ENCODE measurements around the gene UCP3.
A peak's percentile ranks its signal among the peaks of the same experiment; 100 is the strongest.

The UCP3 gene

DNA sequence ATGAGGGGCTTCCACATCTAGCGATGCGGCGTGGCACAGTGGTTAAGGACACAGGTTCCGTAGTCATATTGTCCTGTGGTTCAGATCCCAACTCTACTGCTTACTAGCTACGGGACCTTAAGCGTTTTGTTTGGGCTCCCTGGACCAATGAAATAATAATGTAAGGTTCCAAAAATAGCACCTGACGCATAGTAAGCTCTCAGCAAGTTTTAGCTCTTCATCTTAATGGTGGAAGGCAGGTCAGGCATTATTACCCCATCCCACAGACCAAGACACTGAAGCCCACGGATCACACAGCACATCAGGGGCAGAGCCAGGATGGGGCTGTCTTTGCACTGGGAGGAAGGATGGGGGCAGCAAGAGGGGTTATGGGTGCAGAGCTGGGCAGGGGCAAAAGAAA, 45.0 kb downstream of the UCP3 start:
- TF ChIP-seq, protein P1, sequence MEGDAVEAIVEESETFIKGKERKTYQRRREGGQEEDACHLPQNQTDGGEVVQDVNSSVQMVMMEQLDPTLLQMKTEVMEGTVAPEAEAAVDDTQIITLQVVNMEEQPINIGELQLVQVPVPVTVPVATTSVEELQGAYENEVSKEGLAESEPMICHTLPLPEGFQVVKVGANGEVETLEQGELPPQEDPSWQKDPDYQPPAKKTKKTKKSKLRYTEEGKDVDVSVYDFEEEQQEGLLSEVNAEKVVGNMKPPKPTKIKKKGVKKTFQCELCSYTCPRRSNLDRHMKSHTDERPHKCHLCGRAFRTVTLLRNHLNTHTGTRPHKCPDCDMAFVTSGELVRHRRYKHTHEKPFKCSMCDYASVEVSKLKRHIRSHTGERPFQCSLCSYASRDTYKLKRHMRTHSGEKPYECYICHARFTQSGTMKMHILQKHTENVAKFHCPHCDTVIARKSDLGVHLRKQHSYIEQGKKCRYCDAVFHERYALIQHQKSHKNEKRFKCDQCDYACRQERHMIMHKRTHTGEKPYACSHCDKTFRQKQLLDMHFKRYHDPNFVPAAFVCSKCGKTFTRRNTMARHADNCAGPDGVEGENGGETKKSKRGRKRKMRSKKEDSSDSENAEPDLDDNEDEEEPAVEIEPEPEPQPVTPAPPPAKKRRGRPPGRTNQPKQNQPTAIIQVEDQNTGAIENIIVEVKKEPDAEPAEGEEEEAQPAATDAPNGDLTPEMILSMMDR (IDR thresholded peaks at IDR 0.05; ENCODE audit: low read depth, low read length), result no peak
- DNase-seq (ENCODE audit: low read depth in 2 of 2), result no peak
- H3K4me3 ChIP-seq (replicated peaks in 1 of 2; ENCODE audit: low read depth in 2 of 2, low read length in 2 of 2), result no peak overlapping the region

DNA sequence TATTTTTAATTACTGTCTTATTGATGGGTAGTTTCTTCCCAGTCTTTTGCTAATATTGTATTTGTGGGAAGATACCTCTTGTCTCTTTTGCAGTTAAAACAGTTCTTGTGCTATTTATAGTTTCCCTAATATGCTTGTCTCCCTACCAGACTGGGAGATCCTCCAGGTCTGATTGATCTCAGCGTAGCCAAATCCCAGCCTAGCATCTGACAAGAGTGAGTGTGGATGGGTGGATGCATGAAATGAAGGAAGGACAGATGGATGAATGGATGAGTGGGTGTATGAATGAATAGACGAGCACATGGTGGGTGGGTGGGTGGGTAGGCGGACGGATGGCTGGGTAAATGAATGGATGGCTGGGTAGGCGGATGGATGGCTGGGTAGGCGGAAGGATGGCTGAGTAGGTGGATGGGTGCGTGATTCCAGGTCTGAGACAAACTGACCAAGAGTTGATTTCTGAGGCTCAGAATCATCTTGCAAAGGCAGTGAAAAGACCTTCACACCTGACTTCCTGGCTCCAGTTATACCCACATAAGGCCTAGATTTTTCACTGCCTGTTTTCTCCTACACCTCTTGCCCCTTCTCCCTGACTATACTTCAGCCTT, 46.7 kb downstream of the UCP3 start:
- TF ChIP-seq, protein P1 (IDR thresholded peaks at IDR 0.05; ENCODE audit: low read depth, low read length), result no peak
- no peak for DNase-seq (ENCODE audit: low read depth in 2 of 2)
- no peak overlapping the region for H3K4me3 ChIP-seq (replicated peaks in 1 of 2; ENCODE audit: low read depth in 2 of 2, low read length in 2 of 2)

DNA sequence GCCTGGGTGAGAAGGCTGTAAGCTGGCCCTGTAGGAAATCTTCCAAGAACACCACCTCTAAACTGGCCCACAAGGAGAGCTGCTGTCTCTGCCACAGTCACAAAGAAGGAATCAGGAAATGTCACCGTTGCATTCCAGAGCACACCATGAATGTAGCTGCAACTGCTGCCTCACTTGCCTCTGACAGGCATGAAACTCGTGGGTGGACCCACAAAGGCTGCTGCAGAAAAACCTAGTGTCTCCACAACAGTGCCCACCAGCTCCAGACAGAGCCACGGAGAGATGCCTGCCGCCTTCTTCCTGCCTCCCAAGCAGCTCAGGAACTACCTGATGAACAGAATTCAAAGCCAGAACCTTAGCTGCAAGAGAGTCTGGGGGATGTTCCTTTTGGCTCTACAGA, 47.6 kb downstream of the UCP3 start:
- DNase-seq (ENCODE audit: low read depth in 2 of 2), result peak in 1 of 2 donors; percentile 27
- no peak overlapping the region for H3K4me3 ChIP-seq (replicated peaks in 1 of 2; ENCODE audit: low read depth in 2 of 2, low read length in 2 of 2)
- TF ChIP-seq, protein P1 (IDR thresholded peaks at IDR 0.05; ENCODE audit: low read depth, low read length), result no peak

DNA sequence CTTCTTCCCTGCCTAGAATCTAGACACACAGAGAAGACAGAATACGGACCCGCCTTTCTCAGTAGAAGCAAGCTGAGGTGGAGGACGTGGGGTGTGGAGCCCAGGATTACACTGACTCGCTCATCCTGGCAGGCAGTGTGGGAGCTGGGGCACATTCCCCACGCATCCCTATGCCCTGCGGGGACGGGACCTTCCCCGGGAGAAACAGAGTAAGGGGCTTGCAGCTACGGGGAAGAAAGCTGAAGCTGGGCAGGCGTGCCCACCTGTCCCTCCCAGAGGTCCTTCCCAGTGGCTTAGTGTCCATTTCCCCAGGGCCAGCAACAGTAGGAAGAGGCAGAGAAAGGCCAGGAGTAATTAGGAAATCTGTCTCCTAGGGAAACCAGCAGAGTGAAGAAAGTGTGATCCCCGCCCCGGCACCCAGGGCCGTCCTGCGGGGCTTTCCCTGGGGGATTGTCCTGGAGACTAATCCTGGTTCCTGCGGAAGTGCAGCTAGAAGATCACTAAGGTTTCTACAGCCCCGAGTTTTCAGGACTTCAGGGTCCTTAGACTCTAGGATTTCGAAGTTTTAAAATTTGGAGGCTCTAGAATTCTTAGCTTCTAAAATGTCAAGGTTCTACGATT, 50.3 kb downstream of the UCP3 start:
- TF ChIP-seq, protein P1 (IDR thresholded peaks at IDR 0.05; ENCODE audit: low read depth, low read length), result no peak
- H3K4me3 ChIP-seq (replicated peaks in 1 of 2; ENCODE audit: low read depth in 2 of 2, low read length in 2 of 2), result no peak overlapping the region
- no peak for DNase-seq (ENCODE audit: low read depth in 2 of 2)

DNA sequence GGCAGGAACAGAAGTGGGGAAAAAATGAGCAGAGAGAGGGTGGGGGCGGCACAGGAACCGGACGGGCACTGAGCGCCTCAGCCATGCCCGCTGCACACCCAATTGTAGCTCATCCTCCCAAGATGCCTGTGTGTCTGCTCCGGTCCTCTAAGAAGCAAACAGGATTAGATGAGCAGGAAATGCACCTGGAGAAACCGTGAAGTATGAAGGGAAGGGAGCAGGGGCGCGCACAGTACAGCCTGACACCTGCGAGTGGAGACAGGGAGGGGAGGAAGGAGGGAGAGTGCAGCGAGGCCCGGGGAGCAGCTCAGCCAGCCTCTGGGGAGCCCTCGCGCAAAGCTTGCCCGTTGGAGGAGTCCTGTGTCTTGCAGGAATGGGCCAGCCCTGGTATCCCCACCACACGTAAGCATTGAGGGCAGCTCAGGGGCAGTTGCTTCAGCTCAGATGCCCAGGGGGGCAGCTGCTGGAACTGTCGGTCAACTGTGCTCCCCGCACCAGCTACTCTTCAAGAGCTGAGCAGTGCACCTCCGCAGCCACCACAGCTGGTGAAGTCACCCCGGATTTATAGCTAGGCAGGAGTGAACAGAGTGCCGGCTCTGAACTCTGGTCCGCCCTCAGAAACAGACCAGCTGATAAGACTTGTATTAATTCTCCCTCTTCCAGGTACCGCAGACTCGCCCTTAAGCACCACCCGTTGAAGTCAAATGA, 51.1 kb downstream of the UCP3 start:
- TF ChIP-seq, protein P1 (IDR thresholded peaks at IDR 0.05; ENCODE audit: low read depth, low read length), result no peak
- DNase-seq (ENCODE audit: low read depth in 2 of 2), result no peak
- no peak overlapping the region for H3K4me3 ChIP-seq (replicated peaks in 1 of 2; ENCODE audit: low read depth in 2 of 2, low read length in 2 of 2)

DNA sequence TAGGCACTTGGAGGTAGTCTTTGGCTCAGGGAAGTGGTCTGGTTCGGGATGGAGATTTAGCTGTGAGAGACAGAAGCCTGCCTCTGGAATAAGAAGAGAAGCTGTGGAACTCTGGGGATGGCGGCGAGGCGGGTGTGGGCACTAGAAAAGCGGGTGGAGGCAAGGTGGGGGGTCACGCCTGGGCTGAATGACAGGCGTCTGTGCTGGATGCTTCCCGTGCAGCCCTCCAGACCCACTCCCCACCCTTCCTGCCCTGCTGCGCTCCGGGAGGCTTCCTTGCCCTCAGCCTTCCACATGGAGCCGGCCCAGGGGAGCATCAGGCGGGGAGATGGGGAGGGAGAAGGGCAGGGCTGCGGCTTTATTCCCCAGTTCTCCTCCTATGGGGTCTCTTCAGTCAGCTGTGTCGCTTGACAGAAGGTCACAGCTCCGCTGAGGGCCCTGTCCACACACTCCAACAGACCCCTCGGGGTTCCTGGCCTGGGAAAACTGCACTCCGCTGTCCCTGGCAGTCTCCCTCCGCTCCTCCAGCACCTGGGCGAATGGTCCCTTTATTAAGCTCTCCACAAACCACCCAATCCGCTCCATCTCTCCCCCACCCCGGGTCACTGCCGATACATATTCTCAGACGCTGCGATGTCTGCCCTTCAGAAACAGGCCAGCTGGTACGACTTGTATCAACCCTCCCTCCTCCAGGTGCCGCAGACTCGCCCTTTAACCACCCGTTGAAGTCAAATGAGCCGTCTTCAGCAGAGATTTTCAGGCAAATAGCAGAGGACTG, 51.8 kb downstream of the UCP3 start:
- no peak overlapping the region for H3K4me3 ChIP-seq (replicated peaks in 1 of 2; ENCODE audit: low read depth in 2 of 2, low read length in 2 of 2)
- DNase-seq (ENCODE audit: low read depth in 2 of 2), result no peak
- TF ChIP-seq, protein P1 (IDR thresholded peaks at IDR 0.05; ENCODE audit: low read depth, low read length), result no peak
